Measurements from ENCODE around the gene CDADC1. TPM values are rescaled to one million over a fixed set of nuclear protein-coding genes. Genes with fewer than 3 reads are reported as not detected.
A peak's percentile ranks its signal among the peaks of the same experiment; 100 is the strongest.

Gene CDADC1
- total RNA-seq, 1 experiment from 2014 or later, result 6.1 TPM

DNA sequence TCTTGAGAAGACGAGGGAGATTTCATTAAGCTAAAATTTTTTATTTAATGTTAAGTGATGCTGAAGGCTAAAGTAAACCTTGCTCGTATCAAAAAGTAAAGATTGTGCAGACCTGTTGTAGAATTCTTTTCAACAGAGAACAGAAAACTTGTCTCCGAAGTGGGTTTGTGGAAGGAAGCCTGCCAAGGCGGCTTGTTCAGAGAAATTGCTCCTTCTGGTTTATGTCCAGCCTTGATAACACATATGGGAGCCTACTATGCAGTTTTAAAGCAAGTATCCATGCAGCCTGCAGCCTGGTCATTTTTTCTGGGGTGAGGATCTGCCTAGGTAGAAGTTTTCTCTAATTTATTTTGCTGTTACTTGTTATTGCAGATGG, 26.1 kb upstream of the CDADC1 start:
- H3K36me3 ChIP-seq, result no peaks in the 10 kb centered on the region
- peaks cover 22% of the 10 kb centered on the region for H3K27me3 ChIP-seq
- 0 out of 2 replicates have a peak, but pooled peaks cover 2% of the 10 kb centered on the region for H3K9me3 ChIP-seq
- H3K4me3 ChIP-seq, result no peak overlapping the region
- DNase-seq, result no peak

DNA sequence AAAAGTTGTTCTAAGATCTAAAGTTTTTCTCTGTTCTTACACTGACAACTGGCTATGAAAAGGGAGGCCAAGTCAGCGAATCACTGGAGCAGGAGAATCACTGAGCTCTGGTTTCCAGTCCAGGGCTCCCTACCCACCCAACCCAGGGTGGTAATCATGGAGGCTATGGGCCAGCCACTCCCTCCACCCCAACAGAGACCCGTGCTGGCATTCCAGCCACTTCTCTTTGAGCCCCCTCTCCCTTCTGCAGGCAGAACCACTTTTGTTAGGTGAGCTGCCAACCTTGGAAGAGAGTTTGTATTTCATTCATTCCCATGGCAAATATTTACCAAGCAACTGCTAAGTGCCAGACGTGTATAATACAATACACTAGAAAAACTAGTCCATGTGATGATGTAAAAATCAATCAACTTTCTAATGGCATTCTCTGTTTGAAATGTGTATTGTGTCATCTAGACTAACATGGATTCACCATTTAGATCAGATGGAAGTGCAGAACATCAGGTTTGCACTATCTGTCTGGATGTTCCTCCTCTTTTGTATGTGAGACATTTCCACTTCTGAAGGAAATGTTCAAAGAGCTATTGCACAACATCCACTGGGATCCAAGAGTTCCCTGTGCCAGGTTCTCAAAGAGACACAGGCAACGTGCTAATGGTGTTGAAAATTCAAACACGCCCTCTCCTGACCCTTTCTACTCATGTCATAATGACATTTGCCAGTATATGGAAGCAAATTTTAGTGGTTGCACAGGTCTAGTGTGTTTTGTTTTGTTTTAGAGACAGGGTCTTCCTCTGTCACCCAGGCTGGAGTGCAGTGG, 22.3 kb upstream of the CDADC1 start:
- 0 out of 2 replicates have a peak, but pooled peaks cover 2% of the 10 kb centered on the region for H3K9me3 ChIP-seq
- H3K36me3 ChIP-seq, result no peaks in the 10 kb centered on the region
- H3K27me3 ChIP-seq, result peaks cover 18% of the 10 kb centered on the region
- no peak for DNase-seq
- no peak overlapping the region for H3K4me3 ChIP-seq

DNA sequence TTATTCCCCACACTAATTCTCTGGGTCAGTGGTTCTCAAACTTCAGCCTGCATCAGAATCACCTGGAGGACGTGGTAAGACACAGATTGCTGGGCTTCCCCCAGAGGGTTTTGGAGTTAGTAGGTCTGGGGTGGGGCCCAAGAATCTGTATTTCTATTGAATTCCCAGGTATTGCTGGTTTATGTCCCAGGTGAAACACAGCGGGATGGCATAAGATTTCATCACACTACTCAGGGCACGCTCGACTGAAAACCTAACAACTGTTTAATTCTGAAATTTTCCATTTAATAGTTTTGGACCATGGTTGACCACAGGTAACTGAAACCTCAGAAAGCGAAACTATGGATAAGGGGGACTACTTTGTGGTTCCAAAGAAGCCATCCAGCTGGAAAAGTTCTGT, 21.1 kb upstream of the CDADC1 start:
- Histone ChIP-seq H3K27me3 (peaks cover 8% of the 10 kb centered on the region), H3K4me3 (no peak overlapping the region), H3K9me3 (0 out of 2 replicates have a peak, but pooled peaks cover under 1% of the 10 kb centered on the region), H3K36me3 (no peaks in the 10 kb centered on the region)
- DNase-seq, result no peak

DNA sequence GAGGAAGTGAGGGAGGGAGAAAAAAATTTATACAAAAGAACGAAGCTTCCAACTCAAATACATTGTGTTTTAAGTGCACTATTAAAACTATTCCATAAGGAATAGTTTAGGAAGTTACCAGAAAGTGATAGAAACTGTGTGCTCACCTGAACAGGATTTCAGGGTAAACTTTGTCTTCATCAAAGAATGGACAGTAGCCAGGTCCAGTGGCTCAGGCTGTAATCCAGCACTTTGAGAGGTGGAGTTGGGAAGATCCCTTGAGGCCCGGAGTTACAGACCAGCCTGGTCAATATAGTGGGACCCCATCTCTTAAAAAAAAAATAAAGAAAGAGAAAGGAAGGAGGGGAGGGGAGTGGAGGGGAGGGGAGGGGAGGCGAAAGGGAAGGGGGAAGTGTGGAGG, 13.0 kb upstream of the CDADC1 start:
- Histone ChIP-seq H3K9me3 (no peaks in the 10 kb centered on the region), H3K36me3 (no peaks in the 10 kb centered on the region), H3K4me3 (no peak overlapping the region), H3K27me3 (no peaks in the 10 kb centered on the region)
- no peak for DNase-seq

GRCh38 chr13:49235856-49236431, 11.8 kb upstream of the CDADC1 start:
- DNase-seq, result no peak
- no peak overlapping the region for H3K4me3 ChIP-seq
- no peaks in the 10 kb centered on the region for H3K9me3 ChIP-seq
- no peaks in the 10 kb centered on the region for H3K36me3 ChIP-seq
- no peaks in the 10 kb centered on the region for H3K27me3 ChIP-seq

DNA sequence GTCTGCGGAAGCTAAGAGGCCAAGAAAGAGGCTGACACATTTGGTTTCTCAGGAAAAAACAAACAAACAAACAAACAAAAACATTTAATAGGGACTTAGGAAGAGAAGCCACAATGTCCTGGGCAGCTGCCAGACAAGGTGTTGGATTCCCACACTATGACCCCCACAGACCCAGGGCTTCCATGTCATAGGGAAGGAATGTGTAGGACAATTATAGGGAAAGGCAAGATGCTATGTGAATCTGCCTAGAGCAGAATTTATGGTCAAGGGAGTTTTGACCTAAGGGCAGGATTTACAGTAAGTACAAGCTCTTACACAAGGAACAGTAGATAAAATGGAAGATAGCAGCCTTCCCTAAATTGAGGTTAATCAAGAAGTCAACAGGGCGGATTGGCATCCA, 9.1 kb upstream of the CDADC1 start:
- no peaks in the 10 kb centered on the region for H3K27me3 ChIP-seq
- no peak overlapping the region for H3K4me3 ChIP-seq
- DNase-seq, result no peak
- H3K36me3 ChIP-seq, result no peaks in the 10 kb centered on the region
- peaks cover 3% of the 10 kb centered on the region; the same call in 1 of the 2 replicates for H3K9me3 ChIP-seq

GRCh38 chr13:49240017-49240416, 7.7 kb upstream of the CDADC1 start:
- H3K9me3 ChIP-seq, result peaks cover 3% of the 10 kb centered on the region; the same call in 1 of the 2 replicates
- no peak overlapping the region for H3K4me3 ChIP-seq
- H3K27me3 ChIP-seq, result peaks cover 2% of the 10 kb centered on the region; the same call in 1 of the 2 replicates
- no peaks in the 10 kb centered on the region for H3K36me3 ChIP-seq
- DNase-seq, result peak; percentile 14

GRCh38 chr13:49241296-49241695, 6.4 kb upstream of the CDADC1 start:
- Histone ChIP-seq H3K4me3 (no peak overlapping the region), H3K36me3 (no peaks in the 10 kb centered on the region), H3K9me3 (peaks cover 3% of the 10 kb centered on the region; the same call in 1 of the 2 replicates), H3K27me3 (peaks cover 6% of the 10 kb centered on the region; the same call in 1 of the 2 replicates)
- no peak for DNase-seq

GRCh38 chr13:49245101-49245500, 2.6 kb upstream of the CDADC1 start:
- Histone ChIP-seq H3K9me3 (peaks cover 3% of the 10 kb centered on the region; the same call in 1 of the 2 replicates), H3K4me3 (no peak overlapping the region), H3K36me3 (no peaks in the 10 kb centered on the region), H3K27me3 (peaks cover 6% of the 10 kb centered on the region; the same call in 1 of the 2 replicates)
- no peak for DNase-seq

DNA sequence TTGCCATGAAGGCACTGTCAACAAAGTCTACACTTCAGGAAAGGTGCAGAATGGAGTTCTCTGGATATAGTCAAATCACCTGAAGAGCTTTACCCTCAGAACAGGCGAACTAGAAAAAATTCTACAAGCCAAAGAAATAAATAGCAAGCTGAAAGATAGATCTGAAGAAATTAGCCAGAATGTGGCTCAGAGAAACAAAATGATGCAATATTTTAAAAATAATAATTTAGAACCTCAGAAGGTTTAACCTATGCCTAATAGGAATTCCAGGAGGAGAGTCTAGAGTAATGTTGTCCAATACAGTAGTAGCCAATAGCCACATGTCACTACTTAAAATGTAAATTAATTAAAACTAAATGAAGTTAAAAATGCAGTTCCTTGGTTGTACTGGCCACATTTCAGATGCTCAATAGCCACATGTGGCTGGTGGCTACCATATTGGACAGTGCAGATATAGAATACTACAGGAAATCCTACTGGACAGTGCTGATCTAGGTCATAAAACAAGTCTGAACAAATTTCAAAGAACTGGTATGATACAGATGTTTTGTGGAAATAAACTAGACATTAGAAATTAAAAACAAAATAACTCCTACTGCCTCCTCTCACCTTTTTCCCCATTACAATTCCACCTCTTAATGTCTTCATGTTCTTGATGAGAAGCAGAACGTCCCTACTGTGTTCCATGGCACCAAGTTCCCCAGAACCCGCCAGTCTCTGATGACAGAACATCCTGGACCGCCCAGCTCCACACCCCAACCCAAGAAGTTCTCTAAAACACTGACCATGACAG, 679 bp upstream of the CDADC1 start:
- peak overlapping the region; percentile 74 for H3K4me3 ChIP-seq
- H3K36me3 ChIP-seq, result no peaks in the 10 kb centered on the region; the same call in 1 of the 2 replicates
- DNase-seq, result no peak
- H3K27me3 ChIP-seq, result peaks cover 6% of the 10 kb centered on the region; the same call in 1 of the 2 replicates
- peaks cover 3% of the 10 kb centered on the region; the same call in 1 of the 2 replicates for H3K9me3 ChIP-seq

GRCh38 chr13:49248622-49249002, 887 bp downstream of the CDADC1 start:
- peaks cover 6% of the 10 kb centered on the region; the same call in 1 of the 2 replicates for H3K27me3 ChIP-seq
- no peak for DNase-seq
- H3K36me3 ChIP-seq, result peaks cover 2% of the 10 kb centered on the region; the same call in 1 of the 2 replicates
- no peaks in the 10 kb centered on the region for H3K9me3 ChIP-seq
- peak overlapping the region; percentile 74 for H3K4me3 ChIP-seq

GRCh38 chr13:49251326-49251725, 3.6 kb downstream of the CDADC1 start:
- Histone ChIP-seq H3K27me3 (no peaks in the 10 kb centered on the region), H3K36me3 (peaks cover 10% of the 10 kb centered on the region), H3K4me3 (no peak overlapping the region), H3K9me3 (no peaks in the 10 kb centered on the region)
- DNase-seq, result no peak

DNA sequence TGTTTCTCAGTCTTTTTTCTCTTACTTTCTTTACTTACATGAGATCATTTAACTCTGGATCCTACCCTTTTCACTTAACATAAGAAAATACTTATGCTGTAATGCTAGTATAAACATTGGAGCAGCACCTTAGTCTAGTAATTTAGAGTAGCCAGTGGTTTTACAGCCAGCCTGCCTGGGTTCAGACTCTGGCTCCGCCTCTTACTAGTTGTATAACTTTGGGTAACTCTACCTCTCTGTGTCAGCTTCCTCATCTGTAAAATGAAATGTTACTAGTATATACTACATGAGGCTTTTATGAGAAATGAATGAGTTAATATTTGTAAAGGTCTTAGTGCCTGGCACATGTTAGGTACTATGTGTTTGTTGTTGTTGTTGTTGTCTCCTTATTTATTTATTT, 5.6 kb downstream of the CDADC1 start:
- Histone ChIP-seq H3K36me3 (peaks cover 19% of the 10 kb centered on the region), H3K9me3 (no peaks in the 10 kb centered on the region), H3K4me3 (no peak overlapping the region), H3K27me3 (no peaks in the 10 kb centered on the region)
- DNase-seq, result no peak

- peaks cover 21% of the 10 kb centered on the region for H3K36me3 ChIP-seq
- no peak for DNase-seq
- H3K27me3 ChIP-seq, result no peaks in the 10 kb centered on the region
- no peaks in the 10 kb centered on the region for H3K9me3 ChIP-seq
- no peak overlapping the region for H3K4me3 ChIP-seq
These were observed 6.3 kb downstream of the CDADC1 start for GRCh38 chr13:49254007-49254406.

DNA sequence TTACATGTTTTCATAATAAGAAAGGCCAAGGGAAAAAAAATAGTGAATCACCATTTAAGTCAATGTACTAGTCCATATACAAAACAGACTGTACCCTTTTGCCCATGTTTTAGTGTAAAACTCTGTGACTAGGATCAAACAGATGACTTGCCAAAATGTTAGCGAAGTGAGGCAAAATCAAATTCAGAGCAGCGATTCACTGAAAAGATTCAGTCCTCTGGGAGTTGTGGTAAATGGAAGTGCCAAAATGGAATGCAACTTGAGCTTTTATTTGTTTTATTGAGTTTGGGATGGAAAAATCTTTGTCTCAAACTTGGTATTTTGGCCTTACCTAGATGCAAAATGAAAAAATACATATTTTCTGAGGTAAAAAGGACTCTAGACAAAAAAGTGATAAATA, 9.1 kb downstream of the CDADC1 start:
- Histone ChIP-seq H3K27me3 (no peaks in the 10 kb centered on the region), H3K36me3 (peaks cover 31% of the 10 kb centered on the region), H3K4me3 (no peak overlapping the region), H3K9me3 (no peaks in the 10 kb centered on the region)
- DNase-seq, result no peak

DNA sequence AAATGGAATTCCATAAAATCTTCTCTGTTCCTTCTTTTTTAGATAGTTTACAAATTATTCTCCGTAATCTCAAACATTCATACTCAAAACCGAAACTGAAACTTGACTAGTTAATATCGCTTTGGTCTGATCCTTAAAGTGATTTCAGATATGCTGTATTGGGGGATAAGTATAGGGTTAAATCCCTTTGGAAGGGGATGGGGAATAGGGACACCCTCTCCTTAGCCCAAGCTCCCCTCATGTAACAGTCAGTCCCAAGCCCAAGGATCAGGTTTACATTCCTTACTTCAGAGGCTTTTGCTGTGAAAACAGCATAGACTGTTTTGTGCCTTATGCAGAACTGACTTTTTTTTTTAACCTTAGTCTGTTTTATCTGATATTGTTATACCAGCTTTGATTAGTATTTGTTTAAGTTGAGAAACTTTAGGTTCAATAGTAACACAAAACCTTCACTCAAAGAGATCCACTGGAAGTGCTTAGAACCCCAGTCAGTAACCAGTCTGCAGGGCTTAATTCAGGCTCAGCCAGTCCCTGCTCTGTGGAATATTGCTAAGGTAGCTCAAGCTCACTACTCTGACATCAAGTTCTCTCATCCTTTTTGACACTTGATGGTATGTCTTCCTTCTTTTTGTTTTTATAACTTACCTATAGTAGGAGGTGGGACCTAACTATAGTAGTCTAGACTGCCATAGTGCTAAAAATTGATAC, 10.5 kb downstream of the CDADC1 start:
- H3K36me3 ChIP-seq, result peaks cover 29% of the 10 kb centered on the region
- DNase-seq, result no peak
- H3K4me3 ChIP-seq, result no peak overlapping the region
- H3K27me3 ChIP-seq, result no peaks in the 10 kb centered on the region
- no peaks in the 10 kb centered on the region for H3K9me3 ChIP-seq
